Measurements from ENCODE around the gene CFAP92. TPM values are rescaled to one million over a fixed set of nuclear protein-coding genes. Genes with fewer than 3 reads are reported as not detected.

The CFAP92 gene
- 1 to 10 TPM in 2 of 3 donors, under 1 TPM in 1; 0.66 to 1.4 (median 1.3) TPM for total RNA-seq

- Histone ChIP-seq H3K27me3 (no peaks in the 10 kb centered on the region), H3K36me3 (no peaks in the 10 kb centered on the region), H3K9me3 (no peaks in the 10 kb centered on the region), H3K4me3 (peak within 1 kb of the TSS; percentile 29 to 70 (median 60)), H3K27ac (peak within 1 kb of the TSS; percentile 27 to 50), H3K4me1 (peaks cover 0 to 5% of the 10 kb centered on the region in 2 donors)
- intact Hi-C loops (cut with DNase I; ENCODE audit: low total_unique reads): no loop called here
- peak; percentile 83 to 92 for DNase-seq (ENCODE audit: low spot score in 2 of 2)
- no peak for TF ChIP-seq POLR2AphosphoS5 (IDR thresholded peaks at IDR 0.05)
- TF ChIP-seq POLR2A (IDR thresholded peaks at IDR 0.05): no peak
- no peak for TF ChIP-seq CTCF (IDR thresholded peaks at IDR 0.05)
These were observed at the start of gene CFAP92 for GRCh38 chr3:128993461-128994172. CFAP92 (minus strand) TSS chr3:128994076; CDS start chr3:128993304, 772 bp downstream.

- no peaks in the 10 kb centered on the region for H3K4me1 ChIP-seq
- no peak for DNase-seq (ENCODE audit: low spot score in 2 of 2)
These were observed 46.9 kb upstream of the CFAP92 start for GRCh38 chr3:129040579-129041300.

GRCh38 chr3:129040039-129040336 is 46.1 kb upstream of the CFAP92 start:
- no peaks in the 10 kb centered on the region for H3K27me3 ChIP-seq
- no peaks in the 10 kb centered on the region for H3K4me1 ChIP-seq
- TF ChIP-seq CTCF (IDR thresholded peaks at IDR 0.05) (no peak), POLR2AphosphoS5 (IDR thresholded peaks at IDR 0.05) (no peak), POLR2A (IDR thresholded peaks at IDR 0.05) (no peak)
- H3K9me3 ChIP-seq: no peaks in the 10 kb centered on the region
- no peaks in the 10 kb centered on the region for H3K36me3 ChIP-seq
- H3K27ac ChIP-seq: no peak overlapping the region
- intact Hi-C loops (cut with DNase I; ENCODE audit: low total_unique reads): no loop called here
- H3K4me3 ChIP-seq: no peak overlapping the region
- DNase-seq (ENCODE audit: low spot score in 2 of 2): no peak

More at GRCh38 chr3:129040579-129041300, 46.9 kb upstream of the CFAP92 start:
- Histone ChIP-seq H3K9me3 (no peaks in the 10 kb centered on the region), H3K36me3 (no peaks in the 10 kb centered on the region), H3K4me3 (no peak overlapping the region), H3K27me3 (peaks cover 0 to 3% of the 10 kb centered on the region in 2 donors), H3K27ac (no peak overlapping the region)
- intact Hi-C loops (cut with DNase I; ENCODE audit: low total_unique reads): no loop called here
- TF ChIP-seq POLR2A (IDR thresholded peaks at IDR 0.05) (no peak), POLR2AphosphoS5 (IDR thresholded peaks at IDR 0.05) (no peak), CTCF (IDR thresholded peaks at IDR 0.05) (no peak)

GRCh38 chr3:129039271-129040038 is 45.6 kb upstream of the CFAP92 start:
- no peaks in the 10 kb centered on the region for H3K9me3 ChIP-seq
- no peak for TF ChIP-seq POLR2AphosphoS5 (IDR thresholded peaks at IDR 0.05)
- no peak for TF ChIP-seq POLR2A (IDR thresholded peaks at IDR 0.05)
- no peak for TF ChIP-seq CTCF (IDR thresholded peaks at IDR 0.05)
- no peak overlapping the region for H3K4me3 ChIP-seq
- H3K27me3 ChIP-seq: no peaks in the 10 kb centered on the region
- H3K4me1 ChIP-seq: no peaks in the 10 kb centered on the region
- DNase-seq (ENCODE audit: low spot score in 2 of 2): no peak
- H3K27ac ChIP-seq: no peak overlapping the region
- no peaks in the 10 kb centered on the region for H3K36me3 ChIP-seq
- intact Hi-C loops (cut with DNase I; ENCODE audit: low total_unique reads): no loop called here

All from breast epithelium (tissue), 4 donors.